ENCODE measurements around the gene NLGN3. TPM values are rescaled to one million over a fixed set of nuclear protein-coding genes. Genes with fewer than 3 reads are reported as not detected.
A peak's percentile ranks its signal among the peaks of the same experiment; 100 is the strongest.

NLGN3 gene
- total RNA-seq (ENCODE audit: unreplicated experiment) = 3.1 TPM
- long read RNA-seq = 0 reads

GRCh38 chrX:71144651-71145050 is at the start of gene NLGN3:
Gene NLGN3, plus strand, starts transcription at chrX:71144841. Its CDS starts 2,909 bp downstream, at chrX:71147750.
- no peak for TF ChIP-seq CTCF (IDR thresholded peaks at IDR 0.05; ENCODE audit: partially characterized antibody, unreplicated experiment)
- H3K9me3 Mint-ChIP-seq (ENCODE audit: unreplicated experiment) = peaks cover 4% of the 10 kb centered on the region
- H3K4me1 Mint-ChIP-seq (ENCODE audit: low read depth, unreplicated experiment) = peaks cover 5% of the 10 kb centered on the region
- H3K4me3 Mint-ChIP-seq (ENCODE audit: unreplicated experiment) = peak within 1 kb of the TSS; percentile 86
- peak; percentile 18 for DNase-seq
- peaks cover 3% of the 10 kb centered on the region for H3K27me3 Mint-ChIP-seq (ENCODE audit: unreplicated experiment)
- H3K36me3 Mint-ChIP-seq (ENCODE audit: unreplicated experiment) = no peaks in the 10 kb centered on the region
- H3K27ac Mint-ChIP-seq (ENCODE audit: unreplicated experiment) = peak within 1 kb of the TSS; percentile 53

- Mint-ChIP-seq H3K4me1 (ENCODE audit: low read depth, unreplicated experiment) (peaks cover 7% of the 10 kb centered on the region), H3K36me3 (ENCODE audit: unreplicated experiment) (no peaks in the 10 kb centered on the region), H3K4me3 (ENCODE audit: unreplicated experiment) (peak overlapping the region; percentile 85), H3K27ac (ENCODE audit: unreplicated experiment) (peak overlapping the region; percentile 22), H3K9me3 (ENCODE audit: unreplicated experiment) (peaks cover 9% of the 10 kb centered on the region), H3K27me3 (ENCODE audit: unreplicated experiment) (no peaks in the 10 kb centered on the region)
- TF ChIP-seq CTCF (IDR thresholded peaks at IDR 0.05; ENCODE audit: partially characterized antibody, unreplicated experiment) = no peak
- DNase-seq = no peak
These were observed 49.6 kb upstream of the NLGN3 start for GRCh38 chrX:71095033-71095432.

DNA sequence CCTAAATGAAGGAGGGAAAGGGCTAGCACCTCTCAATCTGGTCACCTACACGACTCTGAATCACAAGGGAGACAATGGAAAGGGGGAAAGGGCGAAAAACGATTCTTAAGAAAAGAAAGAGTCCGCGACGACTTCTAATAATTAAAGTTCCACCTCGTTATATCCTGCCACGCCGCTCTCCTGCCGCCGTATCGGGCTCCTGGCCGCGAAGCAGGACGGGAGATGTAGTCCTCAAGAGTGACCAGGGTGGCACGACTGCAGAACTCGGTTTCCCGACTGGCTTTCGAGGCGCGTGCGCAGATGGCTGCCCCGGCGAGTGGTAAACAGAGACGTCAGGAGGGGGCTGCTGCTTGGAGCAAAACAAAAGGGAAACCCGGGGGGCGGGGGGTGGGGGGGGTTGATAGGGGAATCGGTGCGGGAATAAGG is 49.1 kb upstream of the NLGN3 start, which contains the start of gene FOXO4:
Gene FOXO4 (plus strand): TSS at position 297 of the 426 bp plus-strand sequence. CDS start 678 bp downstream, outside the sequence.
- no peak for TF ChIP-seq CTCF (IDR thresholded peaks at IDR 0.05; ENCODE audit: partially characterized antibody, unreplicated experiment)
- Mint-ChIP-seq H3K36me3 (ENCODE audit: unreplicated experiment) (no peaks in the 10 kb centered on the region), H3K9me3 (ENCODE audit: unreplicated experiment) (peaks cover 9% of the 10 kb centered on the region), H3K4me1 (ENCODE audit: low read depth, unreplicated experiment) (peaks cover 9% of the 10 kb centered on the region), H3K27me3 (ENCODE audit: unreplicated experiment) (no peaks in the 10 kb centered on the region), H3K4me3 (ENCODE audit: unreplicated experiment) (peak within 1 kb of the TSS; percentile 93), H3K27ac (ENCODE audit: unreplicated experiment) (peak within 1 kb of the TSS; percentile 22)
- DNase-seq = peak; percentile 88

DNA sequence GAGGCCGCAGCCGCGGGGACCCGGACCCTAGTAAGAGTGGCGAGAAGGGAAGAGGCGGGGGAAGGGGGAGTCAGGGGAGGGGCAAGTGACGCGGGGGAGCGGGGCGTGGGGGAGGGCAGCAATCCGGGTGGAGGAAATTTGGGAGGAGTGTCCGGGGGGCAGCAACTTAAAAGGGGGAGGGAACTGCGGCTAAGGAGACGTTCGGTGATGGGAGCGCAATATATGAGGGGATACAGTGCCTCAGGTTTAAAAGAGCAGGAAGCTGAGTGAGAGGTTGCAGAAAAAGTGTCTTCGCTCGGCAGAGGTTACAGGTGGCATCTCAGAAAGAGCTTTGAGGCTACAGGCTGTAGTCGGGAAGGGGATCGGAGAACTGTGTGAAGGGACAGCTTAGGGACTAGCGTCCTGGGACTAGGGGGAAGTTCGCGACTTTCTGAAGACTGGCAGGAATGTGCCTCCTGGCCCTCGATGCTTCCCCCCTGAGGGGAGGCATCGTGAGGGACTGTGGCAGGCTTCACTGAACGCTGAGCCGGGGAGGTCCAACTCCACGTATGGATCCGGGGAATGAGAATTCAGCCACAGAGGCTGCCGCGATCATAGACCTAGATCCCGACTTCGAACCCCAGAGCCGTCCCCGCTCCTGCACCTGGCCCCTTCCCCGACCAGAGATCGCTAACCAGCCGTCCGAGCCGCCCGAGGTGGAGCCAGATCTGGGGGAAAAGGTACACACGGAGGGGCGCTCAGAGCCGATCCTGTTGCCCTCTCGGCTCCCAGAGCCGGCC is 48.5 kb upstream of the NLGN3 start:
- H3K27me3 Mint-ChIP-seq (ENCODE audit: unreplicated experiment) = no peaks in the 10 kb centered on the region
- H3K36me3 Mint-ChIP-seq (ENCODE audit: unreplicated experiment) = no peaks in the 10 kb centered on the region
- peak overlapping the region; percentile 93 for H3K4me3 Mint-ChIP-seq (ENCODE audit: unreplicated experiment)
- H3K4me1 Mint-ChIP-seq (ENCODE audit: low read depth, unreplicated experiment) = peaks cover 12% of the 10 kb centered on the region
- peak; percentile 23 for DNase-seq
- TF ChIP-seq CTCF (IDR thresholded peaks at IDR 0.05; ENCODE audit: partially characterized antibody, unreplicated experiment) = no peak
- H3K27ac Mint-ChIP-seq (ENCODE audit: unreplicated experiment) = no peak overlapping the region
- peaks cover 9% of the 10 kb centered on the region for H3K9me3 Mint-ChIP-seq (ENCODE audit: unreplicated experiment)

GRCh38 chrX:71096760-71097032 is 47.9 kb upstream of the NLGN3 start:
- no peak overlapping the region for H3K27ac Mint-ChIP-seq (ENCODE audit: unreplicated experiment)
- peak overlapping the region; percentile 93 for H3K4me3 Mint-ChIP-seq (ENCODE audit: unreplicated experiment)
- H3K9me3 Mint-ChIP-seq (ENCODE audit: unreplicated experiment) = peaks cover 9% of the 10 kb centered on the region
- H3K36me3 Mint-ChIP-seq (ENCODE audit: unreplicated experiment) = no peaks in the 10 kb centered on the region
- TF ChIP-seq CTCF (IDR thresholded peaks at IDR 0.05; ENCODE audit: partially characterized antibody, unreplicated experiment) = no peak
- no peak for DNase-seq
- H3K4me1 Mint-ChIP-seq (ENCODE audit: low read depth, unreplicated experiment) = peaks cover 17% of the 10 kb centered on the region
- no peaks in the 10 kb centered on the region for H3K27me3 Mint-ChIP-seq (ENCODE audit: unreplicated experiment)

All from glutamatergic neuron (in vitro differentiated cells).